HG03571 (cell line): ENCODE measurements around the gene FN3K.

Experiments used
- ATAC-seq: cut with Tn5 transposase; IDR thresholded peaks from one replicate; pipeline ENCODE4 v1.9.1; 2021; ENCODE audit not compliant: unreplicated experiment

FN3K gene

DNA sequence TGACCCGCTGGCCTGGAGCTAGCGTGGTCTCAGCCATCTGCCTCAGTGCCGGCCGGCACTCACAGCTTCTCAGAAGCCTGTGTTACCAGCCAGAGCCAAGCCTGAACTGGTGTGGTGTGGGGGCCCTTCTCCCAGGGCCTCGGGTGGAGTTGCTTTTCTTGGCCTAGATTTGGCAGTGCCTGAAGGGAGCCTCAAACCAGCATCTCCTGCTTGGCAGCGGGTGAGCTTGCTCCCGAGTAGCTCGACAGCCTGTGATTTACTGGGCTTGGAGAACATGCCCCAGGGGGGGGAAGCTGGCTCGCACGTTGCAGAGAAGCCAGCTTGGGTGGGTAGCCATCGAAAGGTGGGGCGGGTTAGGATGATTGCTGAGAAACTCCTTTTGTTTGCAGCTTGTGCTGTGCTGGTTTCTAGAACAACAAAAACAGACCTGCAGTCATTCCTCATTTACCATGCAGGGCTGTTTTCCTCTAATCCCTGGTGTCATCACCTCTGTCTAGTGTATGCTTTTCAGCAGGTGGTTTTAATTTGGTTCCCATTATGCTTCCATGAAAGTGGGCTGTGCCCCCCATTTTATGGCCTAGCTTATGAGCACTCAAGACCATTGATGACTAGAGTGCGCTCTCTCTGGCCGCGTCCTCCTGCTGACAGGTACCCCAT, 58.7 kb downstream of the FN3K start:
- no peak for ATAC-seq

DNA sequence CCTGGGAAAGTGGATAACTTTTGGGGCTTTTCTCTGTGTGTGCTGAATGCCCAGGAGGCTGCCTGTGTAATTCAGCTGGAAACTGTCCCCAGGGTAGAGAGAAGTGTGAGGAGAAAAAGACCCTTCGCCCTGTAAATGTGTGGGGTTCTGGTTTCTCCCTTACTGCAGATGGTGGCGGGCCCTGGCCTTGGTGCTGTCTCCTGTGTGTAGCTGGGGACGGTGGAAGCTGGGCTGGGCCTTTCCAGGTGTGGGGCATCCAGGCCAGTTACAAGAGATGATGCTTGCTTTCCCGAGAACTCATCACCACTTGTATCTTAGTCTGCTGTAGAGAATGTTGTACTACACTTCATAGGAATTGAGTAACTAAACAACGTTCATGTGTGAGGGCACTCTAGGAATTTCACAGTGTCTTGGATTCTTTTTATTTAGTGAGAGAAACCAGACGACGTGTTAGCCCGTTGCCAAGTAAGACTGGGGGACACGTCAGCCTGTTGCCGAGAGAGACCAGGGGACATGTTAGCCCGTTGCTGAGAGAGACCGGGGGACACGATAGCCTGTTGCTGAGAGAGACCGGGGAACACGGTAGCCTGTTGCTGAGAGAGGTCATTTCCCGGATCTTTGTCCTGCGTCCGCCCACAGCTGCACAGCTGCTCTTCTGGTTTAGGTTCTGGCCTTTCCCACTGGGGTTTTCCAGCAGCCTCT, 59.5 kb downstream of the FN3K start:
- ATAC-seq: no peak

GRCh38 chr17:82795615-82796014, 60.2 kb downstream of the FN3K start:
- ATAC-seq: no peak

DNA sequence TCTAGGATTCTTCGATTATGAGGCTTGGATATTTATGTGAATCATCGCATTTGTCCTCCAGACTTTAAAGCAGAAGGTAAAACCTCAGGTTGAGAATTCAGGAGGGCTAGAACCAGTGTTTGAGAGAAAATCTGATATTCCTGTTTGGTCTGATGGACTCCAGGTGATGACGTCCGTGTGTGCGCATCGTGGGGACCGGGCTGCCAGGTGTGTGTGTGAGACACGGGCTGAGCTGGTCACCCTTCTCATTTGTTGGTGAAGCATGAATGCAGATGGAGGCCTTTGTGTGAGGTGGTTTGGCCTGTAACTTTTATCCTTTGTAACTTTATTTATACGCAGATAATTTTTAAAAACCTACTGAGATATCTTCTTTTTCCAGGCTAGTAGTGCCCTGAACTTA, 61.6 kb downstream of the FN3K start:
- no peak for ATAC-seq

DNA sequence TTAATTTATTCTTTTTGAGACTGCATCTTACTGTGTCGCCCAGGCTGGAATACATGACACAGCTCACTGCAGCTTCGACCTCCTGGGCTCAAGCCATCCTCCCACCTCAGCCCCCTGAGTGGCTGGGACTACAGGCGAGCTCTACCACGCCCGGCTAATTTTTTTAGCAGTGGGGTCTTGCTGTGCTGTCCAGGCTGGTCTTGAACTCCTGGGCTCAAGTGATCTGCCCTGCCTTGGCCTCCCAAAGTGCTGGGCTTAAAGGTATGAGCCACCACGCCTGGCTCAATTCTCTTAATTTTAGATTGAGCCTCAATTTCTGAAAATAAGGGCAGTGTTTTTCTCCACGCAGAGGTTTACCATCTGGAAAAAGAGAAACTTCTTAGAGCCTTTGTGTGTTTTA, 63.3 kb downstream of the FN3K start:
- no peak for ATAC-seq

GRCh38 chr17:82799591-82799990, 64.2 kb downstream of the FN3K start:
- ATAC-seq: no peak
